Hematopoietic multipotent progenitor cell treated with erythropoietin and hydrocortisone succinate and interleukin-3 and kit ligand, for 15 days (in vitro differentiated cells): Measurements from ENCODE around the gene AP3S1.

Experiments used
- DNase-seq: peaks from one replicate; pipeline ENCODE4 v3.0.0-alpha.2; 2015; ENCODE audit warnings: low spot score

Gene AP3S1

DNA sequence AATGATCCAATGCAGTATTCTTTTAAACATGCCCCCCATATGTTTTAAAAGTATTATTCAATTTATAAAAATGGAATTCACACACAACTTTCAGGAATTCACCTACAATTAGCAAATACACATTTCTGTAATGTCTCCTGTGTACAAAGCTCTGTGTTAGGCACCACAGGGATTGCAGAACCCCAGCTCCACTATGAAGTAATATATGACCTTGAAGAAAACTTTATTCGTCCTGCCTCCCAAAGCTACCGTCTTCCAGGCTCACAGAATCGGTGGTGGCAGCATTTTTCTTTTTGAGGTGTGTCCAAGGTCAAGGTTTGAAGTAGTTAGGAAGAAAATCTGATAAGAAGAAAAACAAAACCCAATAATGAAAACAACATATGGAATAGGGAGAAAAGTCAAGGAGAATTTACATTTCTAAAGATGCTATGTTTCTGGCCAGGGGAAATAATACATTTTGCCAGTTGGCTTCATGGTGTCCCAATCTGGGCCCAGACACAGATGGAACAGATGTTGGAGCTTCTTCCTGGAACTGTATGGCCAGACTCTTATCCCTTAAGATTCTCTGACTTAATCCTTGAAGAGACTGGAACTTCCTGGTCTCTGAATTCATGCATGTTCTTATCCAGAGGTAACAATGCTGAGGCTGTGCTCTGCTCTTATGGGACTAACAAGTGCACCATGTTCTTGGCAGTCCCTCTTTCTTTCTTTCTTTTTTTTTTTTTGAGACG is 98.5 kb downstream of the AP3S1 start:
- DNase-seq: no peak

GRCh38 chr5:115941051-115941675 is 99.4 kb downstream of the AP3S1 start:
- DNase-seq: no peak

DNA sequence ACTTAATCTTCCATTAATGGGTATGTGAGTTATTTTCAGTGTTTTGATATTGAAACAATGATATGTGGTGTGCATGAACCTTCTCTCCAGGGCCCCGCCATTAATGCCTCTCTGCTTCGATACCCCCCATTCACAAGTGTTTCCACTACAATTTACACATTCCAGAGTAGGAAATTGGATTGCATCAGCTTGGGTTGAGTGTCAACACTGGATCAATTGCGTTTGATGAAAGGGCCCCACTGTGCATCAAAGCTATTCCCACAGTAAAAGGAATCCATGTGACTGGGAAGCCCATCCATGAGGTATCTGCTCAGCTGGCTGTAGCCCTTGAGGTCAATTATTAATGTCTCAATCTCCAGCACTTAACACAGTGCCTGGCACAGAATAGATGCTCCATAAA is 102.8 kb downstream of the AP3S1 start:
- DNase-seq: no peak

DNA sequence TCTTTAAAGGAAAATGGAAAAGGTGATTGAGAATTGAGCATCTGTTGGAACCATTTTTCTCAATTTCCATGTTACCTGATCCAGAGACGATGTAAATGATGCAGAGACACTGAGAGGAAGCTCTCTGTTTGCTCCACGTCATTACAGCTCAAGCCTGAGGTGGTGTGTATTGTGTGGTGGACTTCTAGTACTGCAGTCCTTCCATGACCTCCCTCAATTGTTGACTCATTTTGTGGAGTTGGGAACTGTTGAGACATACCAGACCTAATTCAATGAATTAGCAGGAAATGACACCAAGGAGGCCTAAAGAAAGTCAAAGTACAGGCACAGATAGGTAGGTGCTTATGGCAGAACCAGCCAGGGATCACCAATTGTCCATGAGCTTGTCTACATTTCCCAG is 104.9 kb downstream of the AP3S1 start:
- DNase-seq: no peak

- no peak for DNase-seq
Measured at GRCh38 chr5:115947260-115947659, 105.5 kb downstream of the AP3S1 start.

DNA sequence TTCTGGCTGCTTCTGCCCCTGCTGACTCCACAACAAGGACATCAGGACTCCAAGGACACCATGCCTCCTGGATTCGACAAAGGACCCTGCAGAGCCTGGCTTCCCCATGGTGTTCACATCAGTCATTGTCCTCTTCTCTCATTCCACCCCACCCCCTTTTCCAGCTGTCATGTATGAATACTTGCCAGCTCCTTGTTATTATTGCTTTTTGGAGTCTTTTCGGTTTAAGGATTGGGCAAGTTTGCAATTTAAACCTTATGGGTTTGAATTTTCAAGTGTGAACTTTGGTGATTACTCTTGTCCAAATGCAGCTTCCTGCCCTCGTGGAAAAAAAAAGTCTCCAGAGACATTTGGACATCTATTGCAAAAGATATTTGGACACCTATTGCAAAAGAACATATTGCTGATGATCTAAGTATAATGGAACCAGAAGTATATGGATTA is 106.4 kb downstream of the AP3S1 start:
- no peak for DNase-seq

GRCh38 chr5:115949096-115949495 is 107.4 kb downstream of the AP3S1 start:
- DNase-seq: no peak

DNA sequence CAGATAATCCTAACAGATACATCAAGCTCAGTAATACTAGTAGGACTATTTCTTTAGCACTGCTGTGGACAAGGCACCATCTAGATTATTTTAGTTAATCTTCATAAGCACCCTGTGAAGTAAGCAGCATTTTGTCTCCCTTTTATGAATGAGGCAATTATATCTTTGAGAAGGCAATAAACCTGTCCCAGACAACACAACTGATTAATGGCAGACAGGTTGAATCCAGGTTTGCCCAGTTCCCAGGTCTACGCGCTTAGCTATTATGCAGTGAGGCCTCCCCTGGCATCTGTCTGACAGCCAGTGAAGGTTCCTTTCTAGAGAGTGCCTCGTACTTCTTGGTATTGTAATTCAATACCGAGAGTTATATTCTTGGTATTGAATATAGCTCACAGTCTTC is 110.9 kb downstream of the AP3S1 start:
- no peak for DNase-seq

- no peak for DNase-seq
Measured at GRCh38 chr5:115954144-115954543, 112.4 kb downstream of the AP3S1 start.

- no peak for DNase-seq
Measured at GRCh38 chr5:115956957-115957356, 115.2 kb downstream of the AP3S1 start.

GRCh38 chr5:115961381-115962238 is 119.9 kb downstream of the AP3S1 start:
- no peak for DNase-seq

DNA sequence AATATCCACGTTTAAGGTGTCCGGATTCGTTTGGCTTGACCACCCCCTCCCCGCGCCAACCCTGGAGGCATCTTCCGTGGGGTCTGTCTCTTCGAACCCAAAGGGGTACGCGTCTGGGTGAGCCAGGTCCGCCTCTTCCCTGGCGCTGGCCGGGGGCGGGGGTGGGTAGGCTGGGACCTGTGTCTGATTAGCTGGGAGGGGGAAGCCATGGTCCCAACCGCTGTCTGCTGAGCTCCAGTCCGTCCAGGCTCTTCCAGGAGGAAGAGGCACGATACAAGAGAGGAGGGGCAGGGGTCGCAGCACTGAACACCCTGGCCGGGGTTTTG is 120.5 kb downstream of the AP3S1 start, which contains the start of gene LVRN:
Gene LVRN, plus strand, starts transcription at position 237 of the 326 bp plus-strand sequence. CDS start 143 bp downstream, outside the sequence.
- DNase-seq: no peak

DNA sequence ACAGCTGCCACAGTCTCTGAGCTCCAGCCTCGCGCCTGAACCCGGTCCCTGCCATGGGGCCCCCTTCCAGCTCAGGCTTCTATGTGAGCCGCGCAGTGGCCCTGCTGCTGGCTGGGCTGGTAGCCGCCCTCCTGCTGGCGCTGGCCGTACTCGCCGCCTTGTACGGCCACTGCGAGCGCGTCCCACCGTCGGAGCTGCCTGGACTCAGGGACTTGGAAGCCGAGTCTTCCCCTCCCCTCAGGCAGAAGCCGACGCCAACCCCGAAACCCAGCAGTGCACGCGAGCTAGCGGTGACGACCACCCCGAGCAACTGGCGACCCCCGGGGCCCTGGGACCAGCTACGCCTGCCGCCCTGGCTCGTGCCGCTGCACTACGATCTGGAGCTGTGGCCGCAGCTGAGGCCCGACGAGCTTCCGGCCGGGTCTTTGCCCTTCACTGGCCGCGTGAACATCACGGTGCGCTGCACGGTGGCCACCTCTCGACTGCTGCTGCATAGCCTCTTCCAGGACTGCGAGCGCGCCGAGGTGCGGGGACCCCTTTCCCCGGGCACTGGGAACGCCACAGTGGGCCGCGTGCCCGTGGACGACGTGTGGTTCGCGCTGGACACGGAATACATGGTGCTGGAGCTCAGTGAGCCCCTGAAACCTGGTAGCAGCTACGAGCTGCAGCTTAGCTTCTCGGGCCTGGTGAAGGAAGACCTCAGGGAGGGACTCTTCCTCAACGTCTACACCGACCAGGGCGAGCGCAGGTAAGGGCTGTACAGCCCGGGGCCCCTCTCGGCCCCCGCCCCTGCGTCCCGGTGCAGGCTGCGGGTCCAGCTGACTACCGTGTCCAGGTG is 121.0 kb downstream of the AP3S1 start:
- no peak for DNase-seq

DNA sequence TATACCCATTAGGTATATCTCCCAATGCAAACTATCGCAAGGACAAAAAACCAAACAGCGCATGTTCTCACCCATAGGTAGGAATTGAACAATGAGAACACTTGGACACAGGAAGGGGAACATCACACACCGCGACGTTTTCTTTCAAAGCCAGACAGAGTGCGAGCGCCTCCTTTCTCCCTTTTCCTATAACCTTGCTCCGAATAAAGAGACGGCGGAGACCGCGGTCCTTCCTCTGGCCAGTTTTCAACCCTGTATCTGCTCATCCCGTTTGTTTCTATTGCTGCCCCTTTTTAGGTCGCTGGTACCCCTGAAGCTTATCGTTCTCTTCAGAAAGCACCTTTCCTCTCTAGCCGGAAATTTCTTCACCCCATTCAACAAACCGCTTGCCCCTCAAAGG is 121.8 kb downstream of the AP3S1 start:
- no peak for DNase-seq
